CD4-positive, alpha-beta T cell treated with Interleukin-2 at 100 ng/mL for 4 hours (primary cell): ENCODE data around the gene GPR42.
"Not testable (repeated sequence)": the region's sequence is repeated elsewhere in the genome, so short reads cannot be mapped to it uniquely, and the experiment has no call there.

Experiments
- DNase-seq: peaks from one replicate; pipeline ENCODE4 v3.0.0-alpha.2; 2020; ENCODE audit warnings: low spot score

The GPR42 gene

GRCh38 chr19:35396240-35396885, 25.5 kb downstream of the GPR42 start:
- DNase-seq = no peak

- DNase-seq = no peak
These were observed 26.2 kb downstream of the GPR42 start for GRCh38 chr19:35397064-35397463.

GRCh38 chr19:35398570-35398969, 27.7 kb downstream of the GPR42 start:
- no peak for DNase-seq

GRCh38 chr19:35399231-35399630, 28.4 kb downstream of the GPR42 start:
- DNase-seq = no peak

GRCh38 chr19:35399948-35400772, 29.3 kb downstream of the GPR42 start:
- no peak for DNase-seq

- DNase-seq = no peak
These were observed 29.9 kb downstream of the GPR42 start for GRCh38 chr19:35400773-35401100.

GRCh38 chr19:35401416-35401815, 30.5 kb downstream of the GPR42 start:
- not testable (repeated sequence) for DNase-seq

- DNase-seq = no peak
These were observed 32.4 kb downstream of the GPR42 start for GRCh38 chr19:35403116-35403760.

GRCh38 chr19:35404879-35405622, 34.2 kb downstream of the GPR42 start:
- peak; percentile 1 for DNase-seq

GRCh38 chr19:35407619-35408018, 36.8 kb downstream of the GPR42 start:
- no peak for DNase-seq

GRCh38 chr19:35408284-35409171, 37.7 kb downstream of the GPR42 start:
- DNase-seq = no peak

- DNase-seq = no peak
These were observed 38.3 kb downstream of the GPR42 start for GRCh38 chr19:35409191-35409590.

GRCh38 chr19:35410487-35410886, 39.6 kb downstream of the GPR42 start:
- DNase-seq = no peak

GRCh38 chr19:35414442-35414841, 43.6 kb downstream of the GPR42 start:
- no peak for DNase-seq

- no peak for DNase-seq
These were observed 45.5 kb downstream of the GPR42 start for GRCh38 chr19:35416331-35416730.

GRCh38 chr19:35417278-35417677, 46.4 kb downstream of the GPR42 start:
- DNase-seq = no peak

GRCh38 chr19:35417713-35418534, 47.1 kb downstream of the GPR42 start:
- DNase-seq = no peak

- no peak for DNase-seq
These were observed 48.2 kb downstream of the GPR42 start for GRCh38 chr19:35419046-35419445.

GRCh38 chr19:35419805-35420204, 48.9 kb downstream of the GPR42 start:
- DNase-seq = no peak

- DNase-seq = no peak
These were observed 50.5 kb downstream of the GPR42 start for GRCh38 chr19:35421362-35421761.
